GM10248 (cell line): ENCODE data around the gene UFC1.

Experiments
- CTCF ChIA-PET: fragments of 300-600 bp; sonication (Branson Sonifier 250); formaldehyde crosslinking; extraction: SDS; loops from one replicate; lab custom pipeline; 2021; ENCODE audit warnings: antibody characterized with exemption; lab: Yijun Ruan, JAX
- POLR2A ChIA-PET: fragments of 350-650 bp; sonication (Branson Sonifier 250); formaldehyde crosslinking; extraction: SDS; loops from one replicate; lab custom pipeline; 2020; ENCODE audit warnings: antibody characterized with exemption; lab: Yijun Ruan, JAX
- DNase-seq: peaks from one replicate; pipeline ENCODE4 v3.0.0; 2012; ENCODE audit errors: extremely low spot score
- CTCF ChIP-seq: IDR thresholded peaks from 2 replicates; pipeline ENCODE4 v1.5.1; 2012; ENCODE audit warnings: mild to moderate bottlenecking, low read depth; ENCODE audit errors: extremely low read depth, missing control alignments, control extremely low read depth

The UFC1 gene

GRCh38 chr1:161172349-161172748 is 18.6 kb downstream of the UFC1 start:
- CTCF ChIA-PET, result interaction anchor here (1.9 kb wide), 1 partner anchor 20 kb away, joined by 11 read pairs; no protein-coding TSS in a partner anchor
- no peak for DNase-seq
- POLR2A ChIA-PET, result no interaction called here
- no peak for TF ChIP-seq CTCF

- no peak for TF ChIP-seq CTCF
Observed at GRCh38 chr1:161172776-161173376, 19.1 kb downstream of the UFC1 start.

GRCh38 chr1:161173711-161174110 is 19.9 kb downstream of the UFC1 start:
- CTCF ChIA-PET, result no interaction called here
- no peak for TF ChIP-seq CTCF
- DNase-seq, result no peak
- POLR2A ChIA-PET, result no interaction called here

More at GRCh38 chr1:161172776-161173376, 19.1 kb downstream of the UFC1 start:
- no peak for DNase-seq
- CTCF ChIA-PET, result no interaction called here
- POLR2A ChIA-PET, result no interaction called here

- POLR2A ChIA-PET, result no interaction called here
- no peak for DNase-seq
- CTCF ChIA-PET, result no interaction called here
- TF ChIP-seq CTCF, result no peak
Observed at GRCh38 chr1:161174911-161175310, 21.1 kb downstream of the UFC1 start.

GRCh38 chr1:161175771-161176453 is 22.1 kb downstream of the UFC1 start:
- ChIA-PET POLR2A (interaction anchor here (0.5 to 1.0 kb wide), 3 partner anchors 10 to 225 kb away, joined by 4 to 7 read pairs (median 4); partner anchors contain the start of gene PPOX), CTCF (interaction anchor here (1.4 to 2.5 kb wide), 3 partner anchors 9 to 206 kb away, joined by 4 to 22 read pairs (median 7); partner anchors contain the start of gene PPOX)
- no peak for DNase-seq
- TF ChIP-seq CTCF, result no peak

- no peak for DNase-seq
- ChIA-PET CTCF (interaction anchor here (1.4 to 2.5 kb wide), 3 partner anchors 10 to 206 kb away, joined by 4 to 22 read pairs (median 7); partner anchors contain the start of gene PPOX), POLR2A (interaction anchor here (0.6 to 1.0 kb wide), 3 partner anchors 11 to 224 kb away, joined by 4 to 7 read pairs (median 4); partner anchors contain the start of gene PPOX)
- TF ChIP-seq CTCF, result no peak
Observed at GRCh38 chr1:161176468-161177111, 22.8 kb downstream of the UFC1 start.
